Activated CD4-positive, alpha-beta T cell treated with anti-CD3 and anti-CD28 coated beads for 48 hours (primary cell): ENCODE results near the gene VAMP3.
A peak's percentile ranks its signal among the peaks of the same experiment; 100 is the strongest.
"Not testable (repeated sequence)": the region's sequence is repeated elsewhere in the genome, so short reads cannot be mapped to it uniquely, and the experiment has no call there.

Experiments used
- DNase-seq: peaks from one replicate; pipeline ENCODE4 v3.0.0-alpha.2; 2020

The VAMP3 gene

GRCh38 chr1:7769673-7770412 lies 1.3 kb upstream of the VAMP3 start:
- no peak for DNase-seq

DNA sequence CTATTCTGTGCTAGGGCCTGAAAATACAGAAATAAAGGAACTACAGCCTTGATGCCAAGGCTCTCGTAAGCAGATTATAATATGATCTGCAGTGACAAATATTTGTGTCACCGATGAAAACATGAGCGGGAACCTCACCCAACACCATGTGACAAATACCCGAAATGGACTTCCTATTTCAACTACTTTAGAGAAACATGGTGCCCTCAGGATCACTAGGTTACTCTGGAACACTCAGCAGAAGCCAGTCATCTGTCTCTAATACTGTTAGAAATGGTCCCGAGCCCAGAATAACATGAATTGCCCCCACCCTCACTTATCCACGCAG lies 463 bp upstream of the VAMP3 start:
- no peak for DNase-seq

DNA sequence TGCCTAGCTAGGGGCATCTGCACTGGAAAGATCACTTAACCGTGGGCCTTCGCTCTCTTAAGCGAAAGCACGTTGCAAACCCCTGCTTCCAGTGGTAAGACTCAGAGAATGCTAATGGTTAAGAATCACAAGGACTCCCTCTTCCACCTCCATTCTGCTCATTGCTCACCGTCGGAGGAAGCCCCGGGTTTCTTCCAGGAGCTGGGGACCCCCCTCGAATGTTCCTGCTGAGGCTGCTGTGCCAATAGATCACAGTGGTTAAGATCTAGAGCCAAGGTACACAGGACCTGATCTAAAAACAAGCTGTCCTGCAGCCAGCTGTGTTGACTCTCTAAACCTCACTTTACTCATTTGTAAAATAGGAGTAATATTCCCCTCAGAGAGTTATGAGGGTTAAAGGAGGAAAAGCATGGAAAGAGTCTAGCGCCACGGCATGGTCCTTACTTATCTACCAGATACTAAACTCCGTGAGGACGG lies 765 bp downstream of the VAMP3 start:
- no peak for DNase-seq

- DNase-seq: no peak
Measured at GRCh38 chr1:7777591-7777990, 6.5 kb downstream of the VAMP3 start.

- no peak for DNase-seq
Measured at GRCh38 chr1:7778133-7778628, 7.1 kb downstream of the VAMP3 start.

GRCh38 chr1:7780976-7781375 lies 9.9 kb downstream of the VAMP3 start:
- no peak for DNase-seq

- DNase-seq: no peak
Measured at GRCh38 chr1:7781501-7781900, 10.4 kb downstream of the VAMP3 start.

DNA sequence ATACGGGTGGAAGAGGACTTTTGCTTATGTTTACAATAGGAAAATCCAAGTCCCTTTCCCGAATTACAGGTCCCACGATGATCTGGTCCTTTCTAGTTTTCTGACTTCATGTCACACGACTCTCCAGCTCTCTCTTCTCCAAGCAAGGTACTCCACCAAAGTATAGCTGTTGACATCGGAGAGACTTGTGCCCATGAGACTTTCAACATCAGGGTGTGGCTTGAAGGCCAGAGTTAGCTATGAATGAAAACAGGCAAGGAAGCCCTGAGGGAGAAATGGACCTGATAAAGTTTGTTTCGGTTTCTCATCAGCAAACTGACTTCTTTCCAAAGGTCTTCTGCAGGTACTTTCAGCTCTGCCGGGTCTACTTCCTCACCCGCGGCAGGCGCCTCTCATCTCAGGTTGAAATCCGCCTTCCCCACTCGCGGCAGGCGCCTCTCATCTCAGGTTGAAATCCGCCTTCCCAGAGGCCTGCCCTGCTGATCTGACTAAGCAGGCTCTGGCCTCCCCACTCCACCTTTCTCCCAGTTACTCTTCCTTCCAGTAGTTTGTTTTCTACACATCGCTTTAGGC lies 10.9 kb downstream of the VAMP3 start:
- no peak for DNase-seq

GRCh38 chr1:7783178-7783711 lies 12.1 kb downstream of the VAMP3 start:
- DNase-seq: peak; percentile 49

- peak; percentile 90 for DNase-seq
Measured at GRCh38 chr1:7783826-7784491, 12.9 kb downstream of the VAMP3 start, which contains the start of gene PER3. PER3 (plus strand) TSS chr1:7784291; CDS start chr1:7784878, 587 bp downstream.

GRCh38 chr1:7784492-7785071 lies 13.5 kb downstream of the VAMP3 start:
- no peak for DNase-seq

DNA sequence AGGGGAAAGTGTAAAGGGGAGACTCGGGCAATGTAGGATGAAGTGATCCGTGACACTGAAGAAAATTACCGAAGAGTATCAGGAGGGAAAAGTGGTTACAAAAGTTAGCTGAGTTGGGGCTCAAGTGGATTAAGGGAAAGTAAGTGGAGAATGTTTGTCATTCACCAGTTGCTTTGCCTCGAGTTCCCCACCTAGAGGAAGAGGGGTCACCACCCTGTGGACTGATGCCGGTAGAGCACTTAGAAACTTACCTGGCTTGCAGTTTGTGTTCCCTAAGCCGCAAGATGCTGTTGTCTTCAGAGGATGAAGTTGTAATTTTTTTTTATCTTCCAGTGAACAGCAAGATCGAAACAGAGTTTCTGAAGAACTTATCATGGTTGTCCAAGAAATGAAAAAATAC lies 14.0 kb downstream of the VAMP3 start:
- DNase-seq: no peak

DNA sequence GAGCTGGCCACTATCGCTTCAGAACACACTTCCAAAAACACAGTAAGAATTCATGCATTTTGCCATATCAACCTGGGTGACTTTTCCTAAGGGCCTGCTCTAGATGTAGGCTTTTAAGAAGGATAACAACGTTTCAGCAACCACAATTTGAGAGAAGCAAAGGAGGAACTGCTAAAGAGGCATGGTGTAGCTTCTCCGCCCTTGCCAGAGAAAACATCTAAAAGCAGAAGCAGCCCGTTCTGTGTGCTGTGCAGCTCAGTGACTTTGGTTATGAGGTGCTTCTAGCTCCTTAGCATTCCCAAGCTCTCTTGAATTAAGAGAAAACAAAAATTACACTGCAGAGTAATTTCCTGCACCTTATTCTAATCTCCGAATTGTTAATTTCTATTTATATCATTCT lies 15.7 kb downstream of the VAMP3 start:
- no peak for DNase-seq

- DNase-seq: no peak
Measured at GRCh38 chr1:7789828-7790227, 18.7 kb downstream of the VAMP3 start.

DNA sequence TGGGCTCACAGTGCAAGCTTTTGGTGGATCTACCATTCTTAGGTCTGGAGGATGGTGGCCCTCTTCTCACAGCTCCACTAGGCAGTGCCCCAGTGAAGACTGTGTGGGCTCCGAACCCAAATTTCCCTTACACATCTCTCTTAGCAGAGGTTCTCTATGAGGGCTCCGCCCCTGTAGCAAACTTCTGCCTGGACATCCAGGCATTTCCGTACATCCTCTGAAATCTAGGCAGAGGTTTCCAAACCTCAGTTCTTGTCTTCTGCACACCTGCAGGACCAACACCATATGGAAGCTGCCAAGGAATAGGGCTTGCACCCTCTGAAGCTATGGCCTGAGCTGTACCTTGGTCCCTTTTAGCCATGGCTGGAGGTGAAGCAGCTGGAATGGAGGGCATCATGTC lies 19.9 kb downstream of the VAMP3 start:
- DNase-seq: not testable (repeated sequence)

DNA sequence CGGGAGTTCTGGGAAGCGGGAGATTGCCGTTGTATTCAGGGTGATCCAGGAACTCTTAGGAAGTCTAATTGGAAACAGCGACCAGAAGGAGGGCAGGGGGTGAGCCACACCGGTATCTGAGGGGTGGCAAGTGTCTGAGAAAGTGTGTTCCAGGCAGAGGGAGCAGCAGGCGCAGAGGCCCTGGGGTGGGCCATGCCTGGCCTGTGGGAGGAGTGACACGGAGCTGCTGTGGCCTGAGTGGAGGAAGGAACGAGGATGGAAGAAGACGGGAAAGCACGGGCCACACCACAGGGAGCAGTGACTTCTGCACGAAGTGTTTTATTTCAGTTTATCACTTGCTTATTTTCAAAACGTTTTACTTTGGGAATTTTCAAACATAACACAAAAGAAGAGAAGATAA lies 24.3 kb downstream of the VAMP3 start:
- DNase-seq: no peak

- DNase-seq: no peak
Measured at GRCh38 chr1:7805460-7805859, 34.4 kb downstream of the VAMP3 start.

DNA sequence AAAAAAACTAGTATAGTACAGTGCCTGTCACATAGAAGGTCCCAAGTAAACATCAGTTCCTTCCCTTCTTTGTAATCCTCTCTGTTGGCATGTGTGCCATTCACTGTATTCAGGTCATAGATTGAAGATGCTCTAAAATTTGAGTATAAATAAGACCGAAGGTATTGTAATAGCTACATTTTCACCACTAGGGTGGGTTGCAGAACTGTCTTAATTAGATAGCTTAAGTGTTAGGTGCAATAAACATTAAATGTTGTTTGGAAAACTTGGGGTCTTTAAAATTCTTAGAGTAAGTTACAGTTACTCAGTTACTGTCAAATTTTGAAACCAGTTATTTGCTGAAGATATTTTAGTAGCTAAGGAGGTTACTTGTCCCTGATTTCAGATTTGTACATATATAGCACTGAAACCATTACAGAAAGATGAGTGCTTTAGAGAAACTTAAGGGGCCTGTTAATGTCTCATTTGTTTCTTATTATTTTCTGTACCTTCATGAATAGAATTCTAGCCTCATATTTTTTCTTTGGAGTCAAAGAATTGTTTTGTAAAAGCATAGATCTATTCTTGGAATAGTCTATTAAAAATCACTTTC lies 37.3 kb downstream of the VAMP3 start:
- DNase-seq: no peak

DNA sequence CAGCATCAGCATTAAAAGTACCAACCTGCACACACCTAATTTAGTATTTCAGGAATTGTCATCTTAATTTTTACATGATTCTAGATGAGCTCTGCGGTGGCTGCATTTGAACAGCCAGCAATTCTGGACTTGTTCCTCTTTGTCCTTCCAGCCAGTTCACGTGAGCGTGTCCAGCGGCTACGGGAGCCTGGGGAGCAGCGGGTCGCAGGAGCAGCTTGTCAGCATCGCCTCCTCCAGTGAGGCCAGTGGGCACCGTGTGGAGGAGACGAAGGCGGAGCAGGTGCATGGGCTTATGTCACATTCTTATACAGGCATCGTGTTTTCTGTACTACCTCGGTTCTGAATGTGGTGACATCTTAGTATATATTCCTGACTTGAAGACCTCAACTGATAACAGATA lies 38.6 kb downstream of the VAMP3 start:
- DNase-seq: no peak

DNA sequence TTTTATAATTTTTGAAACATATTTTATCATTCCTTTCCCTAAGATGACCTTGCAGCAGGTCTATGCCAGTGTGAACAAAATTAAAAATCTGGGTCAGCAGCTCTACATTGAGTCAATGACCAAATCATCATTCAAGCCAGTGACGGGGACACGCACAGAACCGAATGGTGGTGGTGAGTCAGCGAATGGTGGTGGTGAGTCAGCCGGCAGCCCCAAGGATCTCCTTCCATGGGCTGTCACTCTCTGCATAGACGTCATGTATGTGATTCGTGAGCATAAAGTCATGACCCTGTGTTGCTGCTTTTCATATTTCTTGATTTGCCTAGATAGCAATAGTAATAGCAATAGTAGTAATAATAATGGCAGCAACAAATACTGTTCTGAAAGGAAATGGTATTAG lies 39.3 kb downstream of the VAMP3 start:
- DNase-seq: peak; percentile 62

- DNase-seq: no peak
Measured at GRCh38 chr1:7811476-7811875, 40.4 kb downstream of the VAMP3 start.

GRCh38 chr1:7813677-7814373 lies 42.7 kb downstream of the VAMP3 start:
- no peak for DNase-seq
